ELR (cell line): ENCODE measurements around the gene ABLIM2.

Source experiments
- DNase-seq: peaks from one replicate; pipeline ENCODE4 v3.0.0-alpha.2; 2015; ENCODE audit warnings: low read depth

ABLIM2 gene

GRCh38 chr4:8136529-8136928 lies 22.1 kb downstream of the ABLIM2 start:
- DNase-seq = no peak

GRCh38 chr4:8135666-8136065 lies 22.9 kb downstream of the ABLIM2 start:
- no peak for DNase-seq

GRCh38 chr4:8133897-8134563 lies 24.6 kb downstream of the ABLIM2 start:
- no peak for DNase-seq

GRCh38 chr4:8132947-8133705 lies 25.5 kb downstream of the ABLIM2 start:
- DNase-seq = no peak

GRCh38 chr4:8132400-8132799 lies 26.2 kb downstream of the ABLIM2 start:
- no peak for DNase-seq

- no peak for DNase-seq
Observed at GRCh38 chr4:8131826-8132225, 26.8 kb downstream of the ABLIM2 start.

- DNase-seq = no peak
Observed at GRCh38 chr4:8131210-8131609, 27.4 kb downstream of the ABLIM2 start.

GRCh38 chr4:8130346-8131066 lies 28.1 kb downstream of the ABLIM2 start:
- no peak for DNase-seq

- no peak for DNase-seq
Observed at GRCh38 chr4:8129785-8130184, 28.8 kb downstream of the ABLIM2 start.

GRCh38 chr4:8129136-8129535 lies 29.5 kb downstream of the ABLIM2 start:
- peak; percentile 16 for DNase-seq

GRCh38 chr4:8128100-8128856 lies 30.3 kb downstream of the ABLIM2 start:
- no peak for DNase-seq

- no peak for DNase-seq
Observed at GRCh38 chr4:8127051-8127826, 31.4 kb downstream of the ABLIM2 start.

GRCh38 chr4:8126523-8126922 lies 32.1 kb downstream of the ABLIM2 start:
- no peak for DNase-seq

GRCh38 chr4:8125526-8126056 lies 33.0 kb downstream of the ABLIM2 start:
- no peak for DNase-seq

- DNase-seq = no peak
Observed at GRCh38 chr4:8123870-8124269, 34.7 kb downstream of the ABLIM2 start.

- no peak for DNase-seq
Observed at GRCh38 chr4:8123389-8123788, 35.2 kb downstream of the ABLIM2 start.

- no peak for DNase-seq
Observed at GRCh38 chr4:8122746-8123145, 35.9 kb downstream of the ABLIM2 start.

- no peak for DNase-seq
Observed at GRCh38 chr4:8121292-8122015, 37.2 kb downstream of the ABLIM2 start.

GRCh38 chr4:8120501-8120900 lies 38.1 kb downstream of the ABLIM2 start:
- DNase-seq = no peak

GRCh38 chr4:8119877-8120276 lies 38.7 kb downstream of the ABLIM2 start:
- no peak for DNase-seq

- DNase-seq = no peak
Observed at GRCh38 chr4:8118531-8118930, 40.1 kb downstream of the ABLIM2 start.
